Measurements from ENCODE around the gene ZNF672. TPM values are rescaled to one million over a fixed set of nuclear protein-coding genes. Genes with fewer than 3 reads are reported as not detected.
"Not testable (repeated sequence)": the region's sequence is repeated elsewhere in the genome, so short reads cannot be mapped to it uniquely, and the experiment has no call there.

Gene ZNF672
- total RNA-seq, 1 donor from 2014 or later, result 49.8 TPM

GRCh38 chr1:248853663-248854375 lies 15.8 kb downstream of the ZNF672 start:
- intact Hi-C loops (cut with micrococcal nuclease), result no loop called here

DNA sequence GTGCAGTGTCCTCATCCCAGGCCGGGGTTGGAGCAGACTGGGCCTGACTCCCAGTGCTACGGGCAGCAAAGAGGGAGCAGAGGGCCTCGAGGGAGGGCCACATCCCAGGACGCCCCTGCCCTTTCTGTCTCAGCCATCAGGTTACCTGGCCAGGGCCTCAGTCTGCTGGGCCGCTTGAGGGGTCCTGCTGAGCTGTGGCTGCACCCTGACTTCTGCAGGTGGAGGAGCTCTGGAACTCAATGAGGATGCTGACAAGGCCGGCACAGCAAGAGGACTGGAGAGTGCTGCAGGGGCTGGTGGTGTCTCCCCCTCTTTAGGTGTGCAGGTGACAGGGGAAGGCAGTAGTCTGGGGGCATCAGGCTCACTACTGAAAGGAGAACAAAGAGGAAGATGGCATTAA lies 17.6 kb downstream of the ZNF672 start:
- intact Hi-C loops (cut with micrococcal nuclease), result no loop called here

- intact Hi-C loops (cut with micrococcal nuclease), result no loop called here
Measured at GRCh38 chr1:248856176-248856575, 18.2 kb downstream of the ZNF672 start.

GRCh38 chr1:248857201-248857600 lies 19.2 kb downstream of the ZNF672 start:
- intact Hi-C loops (cut with micrococcal nuclease), result no loop called here

GRCh38 chr1:248857749-248858095 lies 19.7 kb downstream of the ZNF672 start:
- intact Hi-C loops (cut with micrococcal nuclease), result loop anchor here (1.0 kb wide), 2 partner anchors 19 to 31 kb away; partner anchors contain the start of gene ZNF672

DNA sequence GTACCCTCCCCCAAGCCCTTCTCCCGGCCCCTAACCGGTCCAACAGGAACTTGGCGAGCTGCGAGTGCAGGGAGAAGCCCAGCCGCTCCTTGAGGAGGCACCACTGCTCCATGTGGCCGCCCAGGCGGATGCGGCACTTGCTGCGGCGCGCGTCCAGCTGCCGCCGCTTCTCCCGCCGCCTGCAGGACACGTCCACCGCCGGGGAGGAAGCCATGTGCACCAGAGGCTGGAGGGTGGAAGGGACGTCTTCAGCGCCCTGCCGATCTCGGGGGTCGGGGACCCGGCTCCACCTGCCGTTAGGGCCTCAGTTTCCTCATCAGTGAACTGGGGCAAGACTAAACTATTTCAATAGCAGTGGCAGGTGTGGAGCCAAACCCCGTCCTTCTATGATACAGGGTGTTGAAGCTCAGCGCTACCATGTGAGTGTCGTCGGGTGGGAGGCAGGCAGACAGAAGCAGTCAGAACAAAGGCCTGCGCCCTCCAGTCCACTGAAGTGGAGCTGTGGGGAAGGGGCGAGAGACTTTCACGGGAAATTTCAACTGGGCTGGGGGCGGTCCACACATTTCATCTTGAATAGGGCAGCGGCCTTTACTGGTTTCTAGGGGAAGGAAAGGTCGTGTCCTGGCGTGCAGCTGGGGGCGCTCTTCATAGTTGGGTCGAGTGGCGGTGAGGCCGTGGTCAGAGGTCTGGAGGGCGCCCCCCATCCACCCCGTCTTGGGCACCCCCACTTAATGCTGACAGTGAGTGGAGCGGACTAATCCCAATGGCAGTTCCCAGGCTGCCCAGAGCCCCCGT lies 20.3 kb downstream of the ZNF672 start:
- intact Hi-C loops (cut with micrococcal nuclease), result loop anchor here (1.0 kb wide), 2 partner anchors 20 to 32 kb away; partner anchors contain the start of gene ZNF672

- intact Hi-C loops (cut with micrococcal nuclease), result loop anchor here (1.0 kb wide), 4 partner anchors 14 to 47 kb away; partner anchors contain the start of genes PGBD2 and ZNF672
Measured at GRCh38 chr1:248858891-248859889, 21.2 kb downstream of the ZNF672 start, which contains the start of gene ZNF692. TSS of gene ZNF692 (minus strand) at chr1:248859085. CDS start at chr1:248858309, 776 bp downstream.

GRCh38 chr1:248860007-248860406 lies 22.0 kb downstream of the ZNF672 start:
- intact Hi-C loops (cut with micrococcal nuclease), result no loop called here

GRCh38 chr1:248861616-248862015 lies 23.6 kb downstream of the ZNF672 start:
- intact Hi-C loops (cut with micrococcal nuclease), result no loop called here

GRCh38 chr1:248862695-248862997 lies 24.6 kb downstream of the ZNF672 start:
- intact Hi-C loops (cut with micrococcal nuclease), result no loop called here

DNA sequence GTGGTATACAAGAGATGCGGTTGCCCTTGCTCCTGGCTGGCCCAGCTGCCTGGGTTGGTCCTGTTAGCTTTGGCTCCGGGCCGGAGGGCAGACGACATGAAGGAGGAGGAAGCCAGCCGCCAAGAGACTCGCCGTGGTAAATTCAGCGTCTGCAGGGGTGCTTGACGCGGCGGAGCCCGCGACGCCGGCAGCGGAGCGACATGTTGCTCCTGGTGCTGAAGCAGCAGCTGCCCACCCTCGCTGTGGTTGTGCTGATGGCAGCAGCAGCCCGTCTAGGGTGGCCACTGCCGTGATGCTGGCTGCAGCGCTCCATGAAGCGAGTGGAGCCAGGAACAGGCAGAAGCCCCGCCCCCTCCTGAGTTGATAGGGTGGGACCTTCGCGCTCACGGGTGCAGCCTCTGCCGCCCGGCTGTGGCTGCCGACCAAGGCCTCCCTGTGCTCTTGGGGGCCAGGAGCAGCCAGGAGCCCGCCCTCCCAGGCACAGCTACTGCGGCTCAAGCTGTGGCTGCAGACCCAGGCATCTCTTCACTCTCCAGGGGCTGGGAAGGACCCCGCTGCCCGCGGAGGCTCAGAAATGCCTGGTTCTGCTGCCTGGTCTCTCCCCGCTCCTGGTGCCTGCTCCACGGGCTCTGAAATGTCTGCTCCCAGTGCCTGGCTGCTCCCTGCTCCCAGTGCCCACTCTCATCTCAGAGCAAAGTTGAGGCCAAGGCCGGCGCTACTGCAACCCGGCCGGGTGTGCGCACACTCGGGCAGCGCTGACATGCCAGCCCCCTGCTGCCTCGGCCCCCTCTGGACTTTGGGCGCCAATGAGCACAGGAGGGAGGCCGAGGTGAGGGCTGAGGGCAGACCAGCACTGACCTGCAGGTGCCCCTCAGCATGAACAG lies 25.2 kb downstream of the ZNF672 start:
- intact Hi-C loops (cut with micrococcal nuclease), result loop anchor here (1.0 kb wide), 2 partner anchors 10 to 37 kb away; no protein-coding TSS in a partner anchor

- intact Hi-C loops (cut with micrococcal nuclease), result no loop called here
Measured at GRCh38 chr1:248871837-248872401, 33.9 kb downstream of the ZNF672 start.

DNA sequence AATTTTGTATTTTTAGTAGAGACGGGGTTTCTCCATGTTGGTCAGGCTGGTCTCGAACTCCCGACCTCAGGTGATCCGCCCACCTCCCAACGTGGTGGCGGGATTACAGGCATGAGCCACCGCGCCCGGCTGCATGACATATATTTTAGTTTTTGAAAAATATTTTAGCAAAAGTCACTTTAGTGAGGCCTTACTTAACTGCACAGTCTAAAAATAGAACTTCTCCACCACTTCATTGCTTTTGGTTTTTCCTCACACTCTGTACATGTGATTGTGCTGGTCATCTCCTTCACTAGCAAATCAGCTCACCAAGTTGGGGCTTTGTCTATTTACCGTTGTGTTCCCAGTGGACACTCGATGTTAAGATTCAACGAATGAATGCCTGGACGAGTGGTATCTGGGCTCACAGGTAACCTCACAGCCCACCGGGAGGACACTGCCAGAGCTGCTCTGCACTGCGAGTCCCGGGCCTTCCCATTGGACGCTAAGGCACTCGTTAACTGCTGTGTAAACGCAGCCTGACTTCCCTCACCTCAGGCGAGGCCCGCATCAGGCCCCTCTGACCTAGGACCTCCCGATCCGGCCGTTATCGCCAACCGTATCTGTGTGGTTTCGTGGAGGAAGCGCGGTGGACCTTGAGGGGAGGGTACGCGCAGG lies 34.9 kb downstream of the ZNF672 start:
- intact Hi-C loops (cut with micrococcal nuclease), result loop anchor here (1.0 kb wide), 6 partner anchors 10 to 469 kb away; partner anchors contain the start of genes ZNF672 and ZNF692

DNA sequence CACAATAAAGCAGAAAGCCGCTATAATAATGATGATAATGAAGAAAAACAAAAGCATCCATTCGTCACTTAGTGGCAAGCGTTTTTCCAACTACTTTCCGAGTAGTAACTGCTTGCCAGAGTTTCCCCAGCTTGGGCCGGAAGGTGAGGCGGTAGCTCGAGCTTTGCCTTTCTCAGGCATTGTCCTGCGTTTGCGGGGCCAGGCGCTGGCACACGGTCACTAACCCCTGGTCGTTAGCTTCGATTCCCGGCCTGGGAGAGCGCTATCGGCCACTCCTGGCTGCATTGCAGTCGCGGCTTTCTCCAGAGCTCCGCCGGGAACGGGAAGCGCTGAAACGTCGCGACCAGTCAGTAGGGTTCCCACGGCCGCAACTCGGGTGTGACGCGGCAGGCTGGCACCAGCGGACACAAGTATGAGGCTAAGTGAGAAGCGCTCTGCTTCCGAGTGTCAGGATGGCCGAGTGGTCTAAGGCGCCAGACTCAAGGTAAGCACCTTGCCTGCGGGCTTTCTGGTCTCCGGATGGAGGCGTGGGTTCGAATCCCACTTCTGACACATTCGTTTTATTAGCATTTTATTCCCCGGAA lies 35.5 kb downstream of the ZNF672 start:
- intact Hi-C loops (cut with micrococcal nuclease), result loop anchor here (1.0 kb wide), 6 partner anchors 10 to 469 kb away; partner anchors contain the start of genes ZNF672 and ZNF692

DNA sequence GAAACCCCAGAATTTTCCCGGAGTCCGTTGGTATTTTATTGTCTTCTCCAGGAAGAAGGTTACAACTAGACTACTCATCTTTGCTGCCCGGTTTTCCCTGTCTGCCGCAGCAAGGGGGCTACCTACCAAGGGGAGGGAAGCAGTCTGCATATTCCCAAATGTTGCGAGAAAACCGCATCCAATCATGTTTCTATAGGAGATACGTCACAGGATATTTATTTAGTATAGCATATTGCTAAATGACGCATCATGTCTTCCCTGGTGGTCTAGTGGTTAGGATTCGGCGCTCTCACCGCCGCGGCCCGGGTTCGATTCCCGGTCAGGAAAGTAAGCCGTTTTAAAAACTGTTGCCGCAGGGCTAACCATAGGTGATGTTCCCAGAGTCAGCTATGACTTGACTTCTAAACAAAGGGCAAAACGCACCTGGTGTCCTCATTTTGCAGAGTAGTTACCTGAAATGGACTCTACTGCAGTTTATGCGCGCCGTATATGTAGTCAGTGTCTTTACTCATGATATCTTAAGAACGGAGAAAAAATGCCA lies 36.0 kb downstream of the ZNF672 start:
- intact Hi-C loops (cut with micrococcal nuclease), result loop anchor here (1.0 kb wide), 7 partner anchors 11 to 470 kb away; partner anchors contain the start of genes PGBD2, ZNF672 and ZNF692

DNA sequence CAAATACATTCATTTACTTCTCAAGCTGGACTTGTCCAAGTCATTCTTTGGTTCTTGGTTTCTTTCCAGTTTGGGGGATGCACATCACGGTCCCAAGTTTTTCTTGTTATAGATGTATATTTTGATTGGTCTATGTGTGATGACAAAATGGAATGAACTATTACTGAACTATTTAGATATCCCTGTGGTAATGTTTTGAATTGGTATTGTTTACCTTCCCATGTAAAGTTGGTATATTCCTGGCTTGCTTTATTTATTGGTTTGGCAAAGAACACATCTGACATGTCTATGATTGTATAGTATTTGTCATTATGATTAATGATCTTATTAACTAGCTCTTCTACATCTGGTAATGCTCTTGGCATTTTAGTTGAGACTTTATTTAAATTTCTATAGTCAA lies 43.2 kb downstream of the ZNF672 start:
- intact Hi-C loops (cut with micrococcal nuclease), result no loop called here

DNA sequence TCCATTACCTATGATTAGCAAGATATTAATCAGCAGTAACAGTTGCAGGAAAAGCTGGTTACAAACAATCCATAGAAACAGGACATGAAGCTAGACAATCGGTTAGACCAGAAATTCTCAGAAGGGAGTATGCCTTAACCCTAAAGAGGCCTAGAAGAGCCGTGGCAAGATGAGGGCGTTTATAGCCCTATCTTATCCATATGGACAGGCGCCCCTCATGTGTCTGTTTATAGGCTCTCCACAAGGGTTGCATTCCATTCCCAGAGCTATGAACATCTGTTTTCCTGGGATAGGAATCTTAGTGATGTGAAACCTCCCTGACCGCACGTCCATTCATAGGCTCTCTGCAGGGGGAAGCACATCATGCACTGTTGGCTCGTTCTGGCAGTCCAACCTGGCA lies 44.4 kb downstream of the ZNF672 start:
- intact Hi-C loops (cut with micrococcal nuclease), result not testable (repeated sequence)

DNA sequence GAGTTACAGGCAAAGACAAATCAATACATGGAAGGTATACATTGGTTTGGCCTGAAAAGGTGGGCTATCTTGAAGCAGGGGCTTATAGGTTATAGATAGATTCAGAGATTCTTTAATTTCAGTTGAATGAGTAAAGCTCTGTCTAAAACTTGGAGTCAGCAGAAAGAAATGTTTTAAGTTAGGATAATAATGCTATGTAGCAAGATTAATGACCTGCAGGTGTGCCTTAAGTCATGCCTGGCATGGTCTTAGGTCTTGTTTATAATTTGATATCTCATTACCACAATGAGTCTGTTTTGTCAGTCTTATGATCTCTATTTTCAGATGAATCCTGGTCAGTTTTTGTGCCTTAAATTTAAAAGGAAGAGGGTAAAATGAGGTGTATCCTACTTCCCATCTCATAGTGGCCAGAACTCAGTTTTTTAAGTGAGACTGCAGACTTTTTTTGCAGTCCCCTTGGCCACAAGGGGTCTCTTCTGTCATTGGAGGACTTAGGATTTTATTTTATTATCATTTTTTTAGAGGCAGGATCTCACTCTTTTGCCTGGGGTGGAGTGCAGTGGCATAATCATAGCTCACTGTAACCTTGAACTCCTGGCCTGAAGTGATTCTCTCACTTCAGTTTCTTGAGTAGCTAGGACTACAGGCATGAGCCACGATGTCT lies 46.7 kb downstream of the ZNF672 start:
- intact Hi-C loops (cut with micrococcal nuclease), result no loop called here

All from T-helper 2 cell treated with Interferon-gamma antibody and Interleukin-4, amounts not matched to agents 100 ng/mL and 5 ng/mL, for 36 hours (primary cell).